Brain microvascular endothelial cell (primary cell): Measurements from ENCODE around the gene LILRB2.
"Not testable (repeated sequence)": the region's sequence is repeated elsewhere in the genome, so short reads cannot be mapped to it uniquely, and the experiment has no call there.

Experiments used
- DNase-seq: peaks from one replicate; pipeline ENCODE4 v3.0.0-alpha.2; 2020
- H3K27ac ChIP-seq: fragments of 250-450 bp; sonication (Bioruptor Pico); 2 replicates; pipeline ENCODE4 v1.5.1; 2020; ENCODE audit warnings: mild to moderate bottlenecking, moderate library complexity
- H3K27me3 ChIP-seq: fragments of 250-450 bp; sonication (Bioruptor Pico); replicated peaks from 2 replicates; pipeline ENCODE4 v1.5.1; 2020; ENCODE audit warnings: mild to moderate bottlenecking
- H3K36me3 ChIP-seq: fragments of 250-450 bp; sonication (Bioruptor Pico); replicated peaks from 2 replicates; pipeline ENCODE4 v1.5.1; 2020; ENCODE audit warnings: mild to moderate bottlenecking
- H3K4me3 ChIP-seq: 2 replicates; pipeline ENCODE4 v1.5.1; 2011; ENCODE audit warnings: low read depth, mild to moderate bottlenecking, control low read depth, low read length, moderate library complexity
- in situ Hi-C: cut with HindIII; loops from 2 replicates; pipeline ENCODE4 v1.10.0; 2017; ENCODE audit warnings: low sequenced_read_pairs, low pct_ligation_motif_present
- TF ChIP-seq, protein P1 (sequence below): IDR thresholded peaks from 2 replicates; pipeline ENCODE4 v1.5.1; 2011; ENCODE audit warnings: low read depth, mild to moderate bottlenecking, moderate library complexity, low read length, control low read depth, inconsistent platforms; ENCODE audit errors: missing control alignments

The LILRB2 gene

DNA sequence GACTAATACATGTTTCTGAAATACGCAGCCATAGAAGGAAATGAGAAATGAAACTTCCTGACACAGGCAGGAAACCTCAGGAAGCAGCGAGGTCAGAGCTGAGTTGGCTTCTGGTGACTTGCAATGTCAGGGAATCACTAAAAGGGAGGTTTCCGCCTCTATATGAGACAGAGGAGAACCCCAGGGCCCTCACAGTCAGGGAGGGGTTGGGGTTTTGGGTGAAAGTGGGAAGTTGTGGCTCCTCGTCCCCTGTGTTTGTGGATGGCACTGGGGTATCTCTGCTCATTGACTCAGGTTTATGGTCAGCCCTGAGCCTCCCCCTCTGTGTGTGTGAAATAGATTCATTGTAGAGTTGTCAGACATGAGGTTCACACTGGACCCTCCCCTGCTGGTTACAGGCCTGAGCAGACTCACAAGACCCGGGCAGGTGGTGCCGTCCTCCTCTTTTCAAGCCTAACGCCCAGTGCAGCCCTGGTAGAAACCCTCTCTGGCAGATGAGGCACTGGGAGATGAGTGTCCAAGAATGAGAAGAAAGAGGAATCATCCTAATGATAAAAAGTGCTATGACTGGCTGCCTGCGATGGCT, 32.8 kb downstream of the LILRB2 start:
- in situ Hi-C loops: no loop called here
- DNase-seq: peak; percentile 22

DNA sequence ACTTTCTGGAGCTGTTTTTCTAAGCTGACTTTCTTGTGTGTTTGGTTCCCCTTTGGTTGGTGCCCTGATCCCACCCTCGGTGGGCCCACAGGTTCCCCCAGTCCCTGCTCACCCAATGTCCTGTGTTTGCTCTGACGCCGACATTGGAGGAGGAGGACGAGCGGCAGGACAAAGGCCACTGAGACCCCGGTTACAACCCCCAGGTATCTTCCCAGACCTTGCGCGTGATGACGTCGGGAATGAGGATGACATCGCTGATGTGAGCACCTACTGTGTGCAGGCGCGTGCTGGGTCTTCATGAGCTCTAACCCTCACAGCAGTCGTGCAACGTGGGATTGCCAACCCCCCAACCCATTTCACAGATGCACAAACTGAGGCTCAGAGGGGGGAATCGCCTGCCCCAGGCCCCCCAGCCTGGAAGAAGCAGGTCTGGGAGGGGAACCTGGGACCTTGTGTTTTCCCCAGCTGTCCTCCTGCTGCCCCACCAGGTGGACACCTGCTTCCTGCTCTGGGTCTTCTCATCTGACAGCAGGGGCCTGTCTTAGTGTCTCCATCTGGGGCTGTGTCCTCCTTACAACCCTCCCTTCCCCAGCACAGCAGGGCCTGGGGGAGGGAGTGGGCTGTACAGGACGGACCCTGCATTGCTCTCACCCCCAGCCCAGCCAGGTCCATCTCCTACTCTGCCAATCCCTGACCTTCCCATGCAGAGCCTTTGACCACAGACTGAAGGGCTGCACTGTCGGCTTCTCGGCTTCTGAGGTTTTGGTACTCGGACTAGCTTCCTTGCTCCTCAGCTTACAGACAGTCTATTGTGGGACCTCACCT, 33.6 kb downstream of the LILRB2 start:
- DNase-seq: no peak
- no peak overlapping the region for H3K27ac ChIP-seq

More for the DNA sequence above, 32.8 kb downstream of the LILRB2 start:
- TF ChIP-seq, protein P1, sequence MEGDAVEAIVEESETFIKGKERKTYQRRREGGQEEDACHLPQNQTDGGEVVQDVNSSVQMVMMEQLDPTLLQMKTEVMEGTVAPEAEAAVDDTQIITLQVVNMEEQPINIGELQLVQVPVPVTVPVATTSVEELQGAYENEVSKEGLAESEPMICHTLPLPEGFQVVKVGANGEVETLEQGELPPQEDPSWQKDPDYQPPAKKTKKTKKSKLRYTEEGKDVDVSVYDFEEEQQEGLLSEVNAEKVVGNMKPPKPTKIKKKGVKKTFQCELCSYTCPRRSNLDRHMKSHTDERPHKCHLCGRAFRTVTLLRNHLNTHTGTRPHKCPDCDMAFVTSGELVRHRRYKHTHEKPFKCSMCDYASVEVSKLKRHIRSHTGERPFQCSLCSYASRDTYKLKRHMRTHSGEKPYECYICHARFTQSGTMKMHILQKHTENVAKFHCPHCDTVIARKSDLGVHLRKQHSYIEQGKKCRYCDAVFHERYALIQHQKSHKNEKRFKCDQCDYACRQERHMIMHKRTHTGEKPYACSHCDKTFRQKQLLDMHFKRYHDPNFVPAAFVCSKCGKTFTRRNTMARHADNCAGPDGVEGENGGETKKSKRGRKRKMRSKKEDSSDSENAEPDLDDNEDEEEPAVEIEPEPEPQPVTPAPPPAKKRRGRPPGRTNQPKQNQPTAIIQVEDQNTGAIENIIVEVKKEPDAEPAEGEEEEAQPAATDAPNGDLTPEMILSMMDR: no peak
- Histone ChIP-seq H3K27me3 (no peaks in the 10 kb centered on the region), H3K27ac (no peak overlapping the region), H3K4me3 (no peak overlapping the region), H3K36me3 (no peaks in the 10 kb centered on the region)

DNA sequence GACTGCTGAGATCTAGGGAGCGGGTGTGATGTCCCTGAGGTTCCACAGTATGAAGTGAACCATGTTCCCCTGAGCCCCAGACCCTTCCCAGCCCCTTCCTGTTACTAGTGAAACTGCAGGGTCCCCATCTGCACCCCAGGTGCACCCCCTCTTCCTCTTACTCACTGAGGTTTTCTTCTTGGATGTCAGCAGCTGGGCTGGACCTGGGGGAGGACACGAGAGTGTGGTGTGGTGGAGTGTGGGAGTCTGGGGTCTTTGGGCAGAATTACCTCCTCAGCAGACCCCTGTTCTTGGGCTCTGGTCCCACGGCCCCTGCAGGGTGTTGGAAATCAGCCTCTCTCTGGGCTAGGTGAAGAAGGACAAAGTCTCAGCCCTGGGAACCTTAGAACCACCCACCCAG, 35.0 kb downstream of the LILRB2 start:
- TF ChIP-seq, protein P1: no peak
- Histone ChIP-seq H3K27ac (no peak overlapping the region), H3K4me3 (no peak overlapping the region), H3K27me3 (no peaks in the 10 kb centered on the region), H3K36me3 (no peaks in the 10 kb centered on the region)
- in situ Hi-C loops: no loop called here
- DNase-seq: no peak

More for the DNA sequence above, 33.6 kb downstream of the LILRB2 start:
- Histone ChIP-seq H3K27me3 (no peaks in the 10 kb centered on the region), H3K36me3 (no peaks in the 10 kb centered on the region), H3K4me3 (no peak overlapping the region)
- TF ChIP-seq, protein P1: no peak
- in situ Hi-C loops: no loop called here

DNA sequence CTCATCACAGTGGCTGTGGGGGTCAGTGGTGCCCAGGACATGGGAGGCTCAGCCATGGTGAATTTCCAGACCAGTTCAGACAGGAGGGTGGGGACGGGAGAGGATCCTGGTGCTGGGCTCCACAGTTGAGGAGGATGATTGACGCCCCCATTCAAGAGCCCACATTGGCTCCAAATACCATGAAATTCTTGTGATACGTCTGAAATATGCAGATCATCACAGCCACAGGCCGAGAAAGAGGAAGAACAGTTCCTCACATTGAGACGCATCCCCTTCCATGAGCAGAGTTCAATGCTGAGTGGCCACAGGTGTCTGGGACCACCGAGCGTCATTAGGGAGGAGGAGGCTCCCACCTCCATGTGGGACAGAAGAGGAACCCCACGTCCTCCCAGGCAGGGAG, 37.1 kb downstream of the LILRB2 start:
- H3K27me3 ChIP-seq, DNase-seq, H3K36me3 ChIP-seq, H3K4me3 ChIP-seq, H3K27ac ChIP-seq, in situ Hi-C loops: not testable (repeated sequence)

DNA sequence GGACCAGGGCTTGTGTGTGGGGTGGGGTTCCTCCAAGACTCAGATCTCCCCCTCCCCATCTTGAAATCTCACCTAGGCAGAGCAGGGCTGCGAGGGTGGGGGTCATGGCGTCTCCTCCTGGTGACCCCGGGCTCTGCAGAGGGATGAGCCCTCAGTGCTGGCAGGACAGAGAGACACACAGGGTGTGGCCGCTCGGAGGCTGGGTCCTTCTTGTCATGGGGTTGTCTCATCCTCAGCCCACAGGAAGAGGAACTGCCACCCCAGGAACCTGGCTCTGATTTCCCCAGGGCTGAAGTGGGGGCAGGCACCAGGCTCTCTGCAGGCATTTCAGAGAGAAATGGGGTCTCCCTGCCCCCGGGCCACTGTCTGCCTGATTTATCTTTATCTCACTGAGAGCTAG, 38.3 kb downstream of the LILRB2 start, which contains the start of gene LILRA6:
Gene LILRA6, minus strand, starts transcription at position 145 of the 400 bp plus-strand sequence.
- H3K27ac ChIP-seq, H3K36me3 ChIP-seq, H3K4me3 ChIP-seq, DNase-seq, in situ Hi-C loops, H3K27me3 ChIP-seq: not testable (repeated sequence)

DNA sequence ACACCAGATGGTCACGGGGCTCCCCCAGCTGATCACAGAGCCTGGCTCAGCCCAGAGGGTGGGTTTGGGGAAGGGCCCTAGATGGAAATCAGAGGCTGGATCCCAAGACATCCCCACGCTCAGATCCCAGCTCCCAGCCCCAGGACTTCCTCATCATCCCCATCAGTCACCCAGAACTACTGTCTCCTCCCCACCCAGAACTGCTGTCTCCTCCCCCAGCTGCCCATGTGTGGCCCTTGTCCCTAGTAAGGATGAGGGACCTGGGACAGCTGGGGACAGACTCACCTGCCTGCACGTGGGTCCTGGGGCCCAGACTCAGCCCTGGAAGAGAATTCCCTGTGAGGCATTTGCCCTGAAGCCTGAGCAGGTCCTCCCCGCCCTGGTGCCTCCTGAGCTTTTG, 38.7 kb downstream of the LILRB2 start:
- DNase-seq, H3K27ac ChIP-seq, H3K27me3 ChIP-seq, in situ Hi-C loops, H3K36me3 ChIP-seq, H3K4me3 ChIP-seq: not testable (repeated sequence)

DNA sequence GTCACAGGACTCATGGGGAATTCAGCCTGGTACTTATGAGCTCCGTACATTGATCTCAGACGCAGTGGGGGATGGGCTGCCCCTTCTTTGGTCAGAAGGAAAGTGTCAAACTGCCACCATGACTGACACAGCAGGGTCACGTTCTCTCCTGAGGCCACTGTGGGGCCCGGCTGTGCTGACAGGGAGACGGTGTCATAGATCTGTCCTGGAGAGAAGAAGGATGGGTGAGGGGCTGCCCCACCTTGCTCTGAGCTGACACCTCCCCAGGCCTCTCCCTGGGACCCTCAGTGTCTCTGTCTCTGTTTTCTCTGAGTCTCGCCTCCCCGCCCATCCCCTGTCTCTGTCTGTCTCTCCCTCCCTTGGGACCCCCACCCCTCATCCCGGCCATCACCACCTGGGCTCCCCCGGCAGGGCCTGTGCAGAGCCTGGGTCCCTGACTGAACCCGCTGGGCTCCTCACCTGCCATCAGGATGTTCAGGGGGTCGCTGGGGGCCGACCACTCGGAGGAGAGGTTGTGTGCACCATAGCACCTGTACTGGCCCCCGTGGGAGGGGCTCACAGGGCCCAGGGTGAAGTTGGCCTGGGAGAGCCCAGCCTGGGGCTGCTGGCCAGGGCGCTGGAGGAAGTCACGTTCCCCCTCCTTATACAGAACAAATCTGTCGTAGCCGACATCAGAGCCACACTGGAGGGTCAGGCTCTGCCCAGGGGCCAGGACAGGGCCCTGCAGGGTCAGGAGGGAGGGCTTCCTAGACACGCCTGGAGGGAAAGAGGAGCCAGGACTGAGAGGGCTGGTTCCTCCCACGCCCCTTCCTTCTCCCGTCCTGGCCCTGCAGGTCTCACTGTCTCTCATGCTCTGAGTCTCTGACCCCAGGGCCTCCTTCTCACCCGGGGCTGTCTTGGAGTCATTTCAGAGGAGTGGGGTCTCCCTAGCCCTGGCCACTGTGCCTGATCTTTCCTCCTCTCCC, 40.3 kb downstream of the LILRB2 start:
- H3K4me3 ChIP-seq, in situ Hi-C loops, DNase-seq, H3K27ac ChIP-seq, H3K27me3 ChIP-seq, H3K36me3 ChIP-seq: not testable (repeated sequence)

DNA sequence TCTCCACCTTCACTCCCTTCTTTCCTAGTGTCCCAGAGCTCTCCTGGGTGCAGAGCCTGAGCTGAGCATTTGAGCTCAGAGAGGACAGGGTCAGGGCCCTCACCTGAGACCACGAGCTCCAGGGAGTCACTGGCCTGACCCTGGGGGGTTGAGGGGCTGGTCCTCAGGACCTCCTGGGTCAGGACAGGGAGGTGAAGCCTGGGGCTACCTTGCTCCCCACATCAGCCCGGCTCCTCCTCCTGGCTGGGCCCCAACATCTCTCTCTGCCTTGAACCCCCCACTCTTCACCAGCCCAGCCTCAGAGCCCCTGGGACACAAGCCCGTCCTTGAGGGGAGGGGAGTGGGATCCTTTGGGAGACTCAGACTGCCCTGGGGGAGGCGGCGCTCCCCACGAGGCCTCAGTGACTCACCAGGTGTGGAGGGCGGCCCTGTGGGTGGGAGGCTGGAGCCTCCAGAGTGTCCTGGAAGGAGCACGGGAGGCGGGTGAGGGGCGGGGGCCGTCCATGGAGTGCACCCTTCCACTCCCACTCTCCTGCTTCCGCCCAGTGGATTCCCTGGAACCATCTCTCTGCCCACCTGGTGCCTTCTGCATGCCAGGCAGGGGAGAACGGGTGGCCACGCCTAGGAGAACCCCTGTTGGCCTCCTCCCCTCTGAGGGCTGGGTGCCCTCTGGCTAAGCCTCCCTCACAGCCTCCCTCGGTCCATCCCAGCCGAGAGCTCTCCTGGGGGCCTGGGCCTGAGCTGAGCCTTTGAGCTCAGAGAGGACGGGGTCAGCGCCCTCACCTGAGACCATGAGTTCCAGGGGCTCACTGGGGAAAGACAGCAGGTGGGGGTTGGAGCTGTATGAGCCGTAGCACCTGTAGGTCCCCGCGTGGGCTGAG, 41.2 kb downstream of the LILRB2 start:
- DNase-seq, H3K27ac ChIP-seq, H3K27me3 ChIP-seq, H3K4me3 ChIP-seq, H3K36me3 ChIP-seq, in situ Hi-C loops: not testable (repeated sequence)
